Measurements from ENCODE around the gene PIP4K2A.

Gene PIP4K2A

GRCh38 chr10:22682237-22683139, 31.9 kb downstream of the PIP4K2A start:
- H3K4me1 ChIP-seq (ENCODE audit: control insufficient read depth, insufficient read depth, low read length): no peaks in the 10 kb centered on the region
- H3K27ac ChIP-seq (ENCODE audit: insufficient read depth, low read depth, low read length, poor library complexity, severe bottlenecking): no peak overlapping the region
- H3K4me3 ChIP-seq (ENCODE audit: insufficient read depth, low read depth, low read length): no peak overlapping the region
- H3K9me3 ChIP-seq (ENCODE audit: control insufficient read depth, low read length): no peaks in the 10 kb centered on the region
- no peaks in the 10 kb centered on the region for H3K27me3 ChIP-seq (ENCODE audit: control insufficient read depth, insufficient read depth, low read length, poor library complexity, severe bottlenecking)
- 88 to 94% methylated on average over 5 to 6 of the region's 6 CpGs for WGBS, 2 experiments
- H3K36me3 ChIP-seq (ENCODE audit: control insufficient read depth, insufficient read depth, low read length): no peaks in the 10 kb centered on the region

DNA sequence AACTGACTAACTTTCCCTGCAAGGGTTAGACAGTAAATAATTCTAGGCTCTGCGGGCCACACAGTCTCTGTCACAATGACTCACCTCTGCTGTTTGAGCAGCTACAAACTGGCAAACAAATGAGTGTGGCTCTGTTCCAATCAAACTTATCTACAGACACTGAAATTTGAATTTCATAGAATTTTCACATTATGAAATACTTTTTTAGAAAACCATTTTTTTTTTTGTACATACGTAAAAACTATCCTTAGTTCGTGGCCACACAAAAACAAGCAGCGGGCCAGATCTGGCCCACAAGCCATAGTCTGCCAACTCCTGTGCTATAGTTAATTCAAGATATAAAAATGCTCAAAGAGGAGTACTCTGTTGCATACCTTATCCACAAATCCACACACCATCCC, 32.6 kb downstream of the PIP4K2A start:
- H3K4me1 ChIP-seq (ENCODE audit: control insufficient read depth, insufficient read depth, low read length): no peaks in the 10 kb centered on the region
- no peaks in the 10 kb centered on the region for H3K9me3 ChIP-seq (ENCODE audit: control insufficient read depth, low read length)
- H3K4me3 ChIP-seq (ENCODE audit: insufficient read depth, low read depth, low read length): no peak overlapping the region
- H3K27ac ChIP-seq (ENCODE audit: insufficient read depth, low read depth, low read length, poor library complexity, severe bottlenecking): no peak overlapping the region
- H3K36me3 ChIP-seq (ENCODE audit: control insufficient read depth, insufficient read depth, low read length): no peaks in the 10 kb centered on the region
- WGBS, 2 experiments: 94 to 95% methylated on average over 4 of the region's 4 CpGs
- H3K27me3 ChIP-seq (ENCODE audit: control insufficient read depth, insufficient read depth, low read length, poor library complexity, severe bottlenecking): no peaks in the 10 kb centered on the region

DNA sequence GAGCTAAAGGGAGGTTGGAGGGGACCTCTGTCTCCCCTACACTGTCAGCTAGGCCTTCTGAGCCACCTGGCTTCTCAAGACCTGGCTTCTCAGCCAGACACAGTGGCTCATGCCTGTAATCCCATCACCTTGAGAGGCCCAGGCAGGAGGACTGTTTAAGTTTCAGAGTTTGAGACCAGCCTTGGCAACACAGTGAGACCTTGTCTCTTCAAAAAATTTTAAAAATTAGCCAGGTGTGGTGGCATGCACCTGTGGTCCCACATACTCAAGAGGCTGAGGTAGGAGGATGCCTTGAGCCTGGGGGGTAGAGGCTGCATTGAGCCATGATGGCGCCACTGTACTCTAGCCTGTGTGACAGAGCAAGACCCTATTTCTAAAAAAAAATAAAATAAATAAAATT, 33.1 kb downstream of the PIP4K2A start:
- Histone ChIP-seq H3K27ac (ENCODE audit: insufficient read depth, low read depth, low read length, poor library complexity, severe bottlenecking) (no peak overlapping the region), H3K4me1 (ENCODE audit: control insufficient read depth, insufficient read depth, low read length) (no peaks in the 10 kb centered on the region), H3K27me3 (ENCODE audit: control insufficient read depth, insufficient read depth, low read length, poor library complexity, severe bottlenecking) (no peaks in the 10 kb centered on the region), H3K9me3 (ENCODE audit: control insufficient read depth, low read length) (no peaks in the 10 kb centered on the region), H3K36me3 (ENCODE audit: control insufficient read depth, insufficient read depth, low read length) (no peaks in the 10 kb centered on the region), H3K4me3 (ENCODE audit: insufficient read depth, low read depth, low read length) (no peak overlapping the region)
- no CpG with 5 or more reads among the region's 1 CpG for WGBS, 2 experiments

- H3K27me3 ChIP-seq (ENCODE audit: control insufficient read depth, insufficient read depth, low read length, poor library complexity, severe bottlenecking): no peaks in the 10 kb centered on the region
- H3K27ac ChIP-seq (ENCODE audit: insufficient read depth, low read depth, low read length, poor library complexity, severe bottlenecking): no peak overlapping the region
- no peak overlapping the region for H3K4me3 ChIP-seq (ENCODE audit: insufficient read depth, low read depth, low read length)
- no CpG with 5 or more reads among the region's 1 CpG for whole genome bisulfite sequencing, 2 experiments
- H3K4me1 ChIP-seq (ENCODE audit: control insufficient read depth, insufficient read depth, low read length): no peaks in the 10 kb centered on the region
- no peaks in the 10 kb centered on the region for H3K36me3 ChIP-seq (ENCODE audit: control insufficient read depth, insufficient read depth, low read length)
- H3K9me3 ChIP-seq (ENCODE audit: control insufficient read depth, low read length): no peaks in the 10 kb centered on the region
Observed at GRCh38 chr10:22679608-22680007, 34.8 kb downstream of the PIP4K2A start.

- Histone ChIP-seq H3K4me1 (ENCODE audit: control insufficient read depth, insufficient read depth, low read length) (peaks cover 6% of the 10 kb centered on the region), H3K27me3 (ENCODE audit: control insufficient read depth, insufficient read depth, low read length, poor library complexity, severe bottlenecking) (no peaks in the 10 kb centered on the region), H3K4me3 (ENCODE audit: insufficient read depth, low read depth, low read length) (no peak overlapping the region), H3K27ac (ENCODE audit: insufficient read depth, low read depth, low read length, poor library complexity, severe bottlenecking) (no peak overlapping the region), H3K36me3 (ENCODE audit: control insufficient read depth, insufficient read depth, low read length) (no peaks in the 10 kb centered on the region), H3K9me3 (ENCODE audit: control insufficient read depth, low read length) (no peaks in the 10 kb centered on the region)
- 90 to 92% methylated on average over 5 of the region's 5 CpGs for WGBS, 2 experiments
Observed at GRCh38 chr10:22677333-22677732, 37.0 kb downstream of the PIP4K2A start.

- Histone ChIP-seq H3K4me3 (ENCODE audit: insufficient read depth, low read depth, low read length) (no peak overlapping the region), H3K27me3 (ENCODE audit: control insufficient read depth, insufficient read depth, low read length, poor library complexity, severe bottlenecking) (no peaks in the 10 kb centered on the region), H3K9me3 (ENCODE audit: control insufficient read depth, low read length) (no peaks in the 10 kb centered on the region), H3K36me3 (ENCODE audit: control insufficient read depth, insufficient read depth, low read length) (no peaks in the 10 kb centered on the region), H3K27ac (ENCODE audit: insufficient read depth, low read depth, low read length, poor library complexity, severe bottlenecking) (no peak overlapping the region), H3K4me1 (ENCODE audit: control insufficient read depth, insufficient read depth, low read length) (peaks cover 6% of the 10 kb centered on the region)
- 92 to 95% methylated on average over 1 of the region's 1 CpG for WGBS, 2 experiments
Observed at GRCh38 chr10:22676435-22676834, 37.9 kb downstream of the PIP4K2A start.

DNA sequence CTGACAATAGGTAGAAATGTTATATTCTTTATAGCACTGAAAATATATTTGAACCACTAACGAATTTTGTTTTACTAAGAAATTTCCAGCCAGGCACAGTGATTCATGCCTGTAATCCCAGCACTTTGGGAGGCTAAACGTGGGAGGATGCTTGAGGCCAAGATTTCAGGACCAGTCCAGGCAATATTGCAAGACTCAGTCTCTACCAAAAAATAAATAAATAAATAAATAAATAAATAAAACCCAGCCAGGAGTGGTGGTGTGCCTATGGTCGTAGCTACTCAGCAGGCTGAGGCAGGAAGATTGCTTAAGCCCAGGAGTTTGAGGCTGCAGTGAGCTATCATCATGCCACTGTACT, 39.8 kb downstream of the PIP4K2A start:
- H3K27ac ChIP-seq (ENCODE audit: insufficient read depth, low read depth, low read length, poor library complexity, severe bottlenecking): no peak overlapping the region
- no peaks in the 10 kb centered on the region for H3K9me3 ChIP-seq (ENCODE audit: control insufficient read depth, low read length)
- H3K4me3 ChIP-seq (ENCODE audit: insufficient read depth, low read depth, low read length): no peak overlapping the region
- WGBS, 2 experiments: 89 to 95% methylated on average over 3 of the region's 3 CpGs
- H3K4me1 ChIP-seq (ENCODE audit: control insufficient read depth, insufficient read depth, low read length): peaks cover 6% of the 10 kb centered on the region
- no peaks in the 10 kb centered on the region for H3K27me3 ChIP-seq (ENCODE audit: control insufficient read depth, insufficient read depth, low read length, poor library complexity, severe bottlenecking)
- H3K36me3 ChIP-seq (ENCODE audit: control insufficient read depth, insufficient read depth, low read length): no peaks in the 10 kb centered on the region

- peaks cover 8% of the 10 kb centered on the region for H3K4me1 ChIP-seq (ENCODE audit: control insufficient read depth, insufficient read depth, low read length)
- no peaks in the 10 kb centered on the region for H3K36me3 ChIP-seq (ENCODE audit: control insufficient read depth, insufficient read depth, low read length)
- 86 to 96% methylated on average over 1 to 2 of the region's 2 CpGs for WGBS, 2 experiments
- no peak overlapping the region for H3K27ac ChIP-seq (ENCODE audit: insufficient read depth, low read depth, low read length, poor library complexity, severe bottlenecking)
- H3K27me3 ChIP-seq (ENCODE audit: control insufficient read depth, insufficient read depth, low read length, poor library complexity, severe bottlenecking): no peaks in the 10 kb centered on the region
- no peak overlapping the region for H3K4me3 ChIP-seq (ENCODE audit: insufficient read depth, low read depth, low read length)
- no peaks in the 10 kb centered on the region for H3K9me3 ChIP-seq (ENCODE audit: control insufficient read depth, low read length)
Observed at GRCh38 chr10:22673785-22674572, 40.4 kb downstream of the PIP4K2A start.

- Histone ChIP-seq H3K4me3 (ENCODE audit: insufficient read depth, low read depth, low read length) (no peak overlapping the region), H3K27me3 (ENCODE audit: control insufficient read depth, insufficient read depth, low read length, poor library complexity, severe bottlenecking) (no peaks in the 10 kb centered on the region), H3K9me3 (ENCODE audit: control insufficient read depth, low read length) (no peaks in the 10 kb centered on the region), H3K4me1 (ENCODE audit: control insufficient read depth, insufficient read depth, low read length) (peaks cover 9% of the 10 kb centered on the region), H3K27ac (ENCODE audit: insufficient read depth, low read depth, low read length, poor library complexity, severe bottlenecking) (no peak overlapping the region), H3K36me3 (ENCODE audit: control insufficient read depth, insufficient read depth, low read length) (no peaks in the 10 kb centered on the region)
- WGBS, 2 experiments: 100% methylated on average over 1 of the region's 1 CpG; no CpG with 5 or more reads in 1 of the 2 experiments
Observed at GRCh38 chr10:22673091-22673392, 41.3 kb downstream of the PIP4K2A start.

DNA sequence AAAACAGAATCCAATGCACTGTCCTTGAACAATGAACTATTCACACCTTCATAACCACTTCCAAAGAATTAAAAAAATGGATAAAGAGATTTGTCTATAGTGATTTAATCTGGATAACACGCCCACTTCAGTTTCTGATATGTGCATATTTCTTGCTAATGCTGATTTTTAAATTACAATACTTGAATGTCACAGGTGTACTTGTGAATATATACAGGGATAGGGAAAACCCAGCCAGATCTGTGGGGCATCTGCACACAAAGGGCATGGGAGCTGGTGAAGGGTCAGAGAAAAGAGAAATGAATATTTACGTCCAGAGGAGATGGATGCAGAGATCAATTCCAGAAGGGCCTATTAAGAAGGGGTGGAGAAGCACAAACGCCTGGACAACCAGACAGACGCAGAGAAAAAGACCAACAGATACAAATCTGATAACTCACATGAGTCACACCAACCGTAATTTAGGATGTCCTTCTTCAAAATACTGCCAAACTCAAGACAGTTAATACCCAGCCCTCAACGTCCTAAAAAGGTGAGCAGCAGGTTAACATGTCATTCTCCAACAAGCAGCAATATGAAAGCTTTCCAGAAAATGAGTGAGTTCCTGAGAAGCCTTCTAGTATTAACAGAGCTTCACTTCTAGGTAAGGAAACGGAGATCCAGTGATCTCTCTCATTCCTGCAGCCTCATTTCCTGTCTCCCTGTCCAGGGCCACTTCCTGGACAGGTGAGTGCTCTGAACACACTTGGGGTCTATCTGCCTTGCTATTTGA, 41.9 kb downstream of the PIP4K2A start:
- Histone ChIP-seq H3K27me3 (ENCODE audit: control insufficient read depth, insufficient read depth, low read length, poor library complexity, severe bottlenecking) (no peaks in the 10 kb centered on the region), H3K4me3 (ENCODE audit: insufficient read depth, low read depth, low read length) (no peak overlapping the region), H3K4me1 (ENCODE audit: control insufficient read depth, insufficient read depth, low read length) (peaks cover 9% of the 10 kb centered on the region), H3K9me3 (ENCODE audit: control insufficient read depth, low read length) (no peaks in the 10 kb centered on the region), H3K36me3 (ENCODE audit: control insufficient read depth, insufficient read depth, low read length) (no peaks in the 10 kb centered on the region), H3K27ac (ENCODE audit: insufficient read depth, low read depth, low read length, poor library complexity, severe bottlenecking) (no peak overlapping the region)
- WGBS, 2 experiments: 91 to 92% methylated on average over 7 of the region's 7 CpGs

All from ectodermal cell (in vitro differentiated cells).